ENCODE results near the gene NFIB.

Gene NFIB

DNA sequence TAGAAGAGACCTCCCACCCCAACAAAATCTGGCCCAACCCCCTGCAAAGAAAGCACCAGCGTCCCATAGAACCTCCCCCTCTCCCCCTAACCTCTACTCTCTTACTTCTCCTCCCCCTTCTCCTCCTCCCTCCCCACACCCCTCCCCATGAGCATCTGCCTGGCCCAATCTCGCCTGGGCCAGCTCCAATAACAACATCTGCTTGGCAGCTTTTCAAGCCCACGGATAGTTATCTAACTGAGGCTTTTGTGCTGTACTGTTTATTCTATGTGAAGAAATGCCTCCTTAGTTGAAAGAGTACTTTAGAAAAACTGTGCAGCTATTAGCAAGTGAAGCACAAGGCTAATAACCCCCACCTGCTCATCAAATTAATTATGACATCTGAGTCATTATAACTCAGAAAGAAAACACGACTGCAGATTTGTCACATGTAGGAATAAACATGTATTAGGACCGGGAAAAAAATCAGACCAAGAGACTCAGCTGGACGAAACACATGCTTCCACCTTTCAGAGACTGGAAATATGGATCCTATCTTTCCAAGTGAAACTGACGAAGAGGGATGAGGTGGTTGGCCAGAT lies 42.8 kb downstream of the NFIB start:
- DNase-seq, result no peak

DNA sequence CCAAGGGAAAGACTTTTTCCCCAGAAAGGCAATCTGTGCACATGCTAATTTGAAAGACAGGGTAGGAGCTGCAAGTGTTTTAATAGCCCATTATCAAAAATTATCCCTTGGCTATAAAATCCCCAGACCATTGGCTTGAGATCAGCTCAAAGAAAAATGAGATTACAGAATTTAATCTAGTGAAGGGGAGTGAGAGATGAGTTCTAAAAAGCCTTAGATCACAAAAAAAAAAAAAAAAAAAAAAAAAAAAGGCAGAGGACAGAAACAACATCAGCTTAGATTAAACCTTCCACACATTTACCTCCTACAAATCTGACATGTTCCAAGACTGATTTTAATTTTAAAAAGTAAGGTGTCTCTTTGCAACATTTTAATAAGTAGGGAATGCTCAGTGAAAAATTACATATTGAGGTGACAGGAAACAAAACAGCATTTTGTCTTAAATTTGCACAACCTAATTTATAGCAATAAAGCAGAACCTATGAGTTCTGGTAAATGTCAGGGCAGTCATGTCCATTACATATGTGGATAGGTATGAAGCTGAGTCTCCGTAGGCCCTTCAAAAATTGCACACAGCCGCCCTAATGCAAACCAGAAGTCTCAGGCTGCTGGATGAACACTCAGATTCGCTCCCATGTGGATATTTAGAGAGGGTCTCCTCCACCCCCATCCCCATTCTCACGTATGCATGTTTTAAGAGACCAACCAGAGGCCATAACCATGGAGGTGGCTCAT lies 43.4 kb downstream of the NFIB start:
- no peak for DNase-seq

DNA sequence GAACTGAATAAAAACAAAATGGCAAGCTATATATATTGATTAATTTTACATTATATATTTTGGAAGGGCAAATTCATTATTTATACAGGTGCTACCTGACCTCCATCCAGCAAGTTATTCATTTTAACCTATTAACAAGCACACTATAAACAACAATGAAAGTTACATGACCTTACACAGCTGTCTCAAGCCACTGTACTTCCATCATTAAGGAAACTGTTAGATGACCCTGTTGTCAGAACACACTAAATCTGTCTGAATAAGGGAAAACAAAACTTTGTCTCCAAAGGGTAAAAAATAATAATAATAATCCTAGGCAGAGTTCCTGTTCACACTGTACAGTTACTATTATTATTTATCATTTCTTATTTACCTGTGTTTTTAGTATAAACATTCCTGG lies 44.0 kb downstream of the NFIB start:
- DNase-seq, result no peak

DNA sequence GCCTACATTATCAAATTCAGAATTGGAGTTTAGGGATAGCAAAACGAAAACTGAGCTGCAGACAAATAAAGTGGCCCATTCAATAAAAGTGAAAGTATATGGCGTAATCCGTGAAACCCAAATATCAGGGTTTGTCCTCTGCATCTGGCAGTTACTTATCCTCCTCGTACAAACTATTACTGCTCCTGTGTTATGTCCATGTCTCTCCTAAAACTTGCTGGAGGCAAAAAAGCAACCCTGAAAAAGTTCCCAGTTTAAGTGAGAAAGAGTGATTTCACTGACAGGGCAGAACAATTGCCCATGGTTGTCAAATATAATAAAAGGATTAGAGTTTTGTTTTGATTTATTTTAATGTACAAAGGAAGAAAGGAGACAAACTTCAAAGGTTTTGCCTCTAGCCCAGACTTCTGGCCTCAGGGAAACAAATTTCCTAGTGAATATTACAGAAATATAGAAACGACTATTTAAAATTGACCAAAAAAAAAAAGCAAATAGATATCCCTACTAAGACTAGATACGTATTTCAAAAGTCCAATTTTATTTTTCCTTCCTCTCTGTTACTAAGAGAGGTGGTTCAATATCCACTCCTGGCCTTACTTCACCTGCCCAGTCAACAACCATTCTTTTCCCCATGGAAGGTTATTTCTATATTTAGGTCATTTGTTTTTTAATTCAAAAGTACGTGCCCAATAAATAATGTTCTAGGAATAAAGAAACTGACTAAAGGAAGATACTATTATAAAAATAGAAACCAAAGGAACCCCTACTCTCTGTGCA lies 50.0 kb downstream of the NFIB start:
- no peak for DNase-seq

DNA sequence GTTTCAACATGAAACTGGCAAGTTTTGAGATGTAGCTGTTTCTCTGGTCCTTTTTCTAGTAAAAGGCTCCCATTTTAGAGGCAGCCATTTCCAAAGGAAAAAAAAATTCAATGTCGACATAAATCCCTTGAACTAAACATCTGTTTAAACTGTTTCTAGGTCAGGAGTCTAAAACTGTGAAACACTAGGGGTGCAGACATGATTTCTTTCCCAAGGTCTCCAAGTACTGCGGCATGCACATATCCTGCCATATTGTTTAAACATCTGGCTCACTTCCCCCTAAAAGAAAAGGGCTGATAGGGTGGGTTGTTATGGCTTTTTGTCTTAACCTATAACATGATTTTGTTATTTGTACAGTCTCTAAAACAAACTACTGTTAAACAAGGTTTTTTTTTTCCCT lies 51.1 kb downstream of the NFIB start:
- DNase-seq, result no peak

DNA sequence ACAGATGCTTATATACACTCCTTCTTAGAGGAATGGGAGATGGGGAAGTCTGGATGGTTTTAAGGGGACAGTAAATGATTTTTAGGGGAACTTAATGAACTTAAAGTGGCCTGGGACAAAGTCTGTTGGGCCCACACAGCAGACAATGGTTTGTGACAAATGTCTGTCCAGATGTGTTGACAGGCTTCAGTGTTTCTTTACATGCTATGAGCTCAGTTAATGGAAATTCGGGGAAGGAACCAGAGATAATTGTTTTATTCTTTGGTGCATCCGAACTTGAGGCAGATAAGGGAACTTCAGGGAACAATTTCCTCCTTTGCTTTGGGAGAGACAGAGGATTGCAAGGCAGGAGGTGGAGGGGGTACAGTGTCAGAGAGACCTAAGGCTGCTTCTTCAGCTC lies 52.3 kb downstream of the NFIB start:
- DNase-seq, result no peak

DNA sequence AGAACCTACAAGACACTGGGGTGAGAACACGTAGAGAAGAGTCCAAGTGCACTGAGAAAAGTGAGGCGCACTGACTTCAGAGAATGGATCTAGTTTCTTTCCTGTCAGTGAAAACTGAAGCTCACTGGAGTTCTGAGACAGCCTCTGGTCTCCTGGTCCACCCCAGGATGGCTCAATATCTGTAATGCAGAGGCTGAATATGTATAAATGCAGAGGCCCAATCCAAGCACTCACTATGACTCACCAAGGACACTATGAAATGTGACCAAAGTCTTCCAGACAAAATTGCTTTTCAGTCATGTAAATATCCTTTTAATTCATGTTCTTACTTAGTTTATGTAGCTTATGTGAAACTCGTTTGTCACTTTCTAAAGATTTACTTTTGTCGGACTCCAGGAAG lies 53.8 kb downstream of the NFIB start:
- no peak for DNase-seq

DNA sequence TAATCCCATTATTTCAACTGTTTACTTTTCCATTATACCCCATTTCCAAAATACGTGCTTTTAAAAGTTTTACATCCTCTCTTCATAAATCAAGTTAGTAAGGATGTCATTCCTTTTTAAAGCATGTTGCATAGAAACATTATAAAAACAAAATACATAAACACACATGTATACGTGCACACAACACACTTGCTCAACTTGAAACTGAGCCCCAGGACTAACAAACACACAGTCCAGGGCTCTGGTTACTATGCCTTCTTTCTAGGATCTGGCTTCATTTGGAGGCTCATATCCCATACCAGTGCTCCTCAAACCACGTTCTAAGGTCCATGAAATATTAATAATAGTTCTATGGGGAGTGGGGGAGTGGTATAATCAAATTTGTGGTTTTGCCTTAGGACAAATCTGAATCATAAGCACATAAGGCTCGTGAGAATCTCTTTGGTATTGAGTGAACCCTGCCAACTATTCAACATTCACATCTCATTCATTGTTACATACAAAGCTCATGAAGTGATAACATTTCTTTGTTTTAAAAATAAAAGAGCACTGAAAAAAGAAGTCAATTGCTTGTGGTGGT lies 55.2 kb downstream of the NFIB start:
- DNase-seq, result no peak

DNA sequence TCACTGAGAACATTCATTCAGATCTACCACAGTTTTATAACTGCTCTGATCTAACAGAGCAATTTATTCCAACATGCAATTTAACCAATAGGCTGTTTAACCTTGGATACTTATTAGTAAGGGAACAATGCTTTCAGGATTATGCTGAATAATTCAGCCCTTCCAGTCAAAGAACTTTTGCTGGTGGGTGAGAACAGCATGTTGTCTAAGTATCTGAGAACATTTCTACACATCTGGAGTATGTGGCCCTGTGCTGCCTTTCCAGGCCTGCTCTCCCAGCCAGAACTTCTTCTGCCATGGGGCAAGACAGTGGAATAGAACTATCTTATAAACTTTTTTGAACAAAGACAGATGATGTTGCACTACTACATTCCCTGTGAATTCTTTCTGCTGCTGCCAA lies 55.8 kb downstream of the NFIB start:
- no peak for DNase-seq

DNA sequence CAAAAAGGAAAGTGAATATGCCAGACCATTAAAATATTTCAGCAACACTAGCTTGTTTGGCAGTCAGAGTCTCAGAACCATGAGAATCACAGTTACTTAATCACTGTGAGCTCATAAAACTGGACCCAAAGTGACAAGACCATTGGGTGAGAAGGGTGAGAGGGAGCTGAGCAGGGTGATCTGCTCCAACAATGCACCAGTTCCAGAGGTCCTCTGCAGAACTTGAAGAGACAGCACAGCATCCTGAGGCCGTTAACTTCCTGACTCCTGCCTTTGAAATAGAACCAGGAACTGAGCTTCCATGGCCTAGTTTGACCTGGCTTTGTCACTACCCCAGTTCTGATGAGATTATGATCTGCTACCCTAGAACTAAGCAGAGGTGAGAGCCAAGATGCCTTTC lies 57.4 kb downstream of the NFIB start:
- no peak for DNase-seq

DNA sequence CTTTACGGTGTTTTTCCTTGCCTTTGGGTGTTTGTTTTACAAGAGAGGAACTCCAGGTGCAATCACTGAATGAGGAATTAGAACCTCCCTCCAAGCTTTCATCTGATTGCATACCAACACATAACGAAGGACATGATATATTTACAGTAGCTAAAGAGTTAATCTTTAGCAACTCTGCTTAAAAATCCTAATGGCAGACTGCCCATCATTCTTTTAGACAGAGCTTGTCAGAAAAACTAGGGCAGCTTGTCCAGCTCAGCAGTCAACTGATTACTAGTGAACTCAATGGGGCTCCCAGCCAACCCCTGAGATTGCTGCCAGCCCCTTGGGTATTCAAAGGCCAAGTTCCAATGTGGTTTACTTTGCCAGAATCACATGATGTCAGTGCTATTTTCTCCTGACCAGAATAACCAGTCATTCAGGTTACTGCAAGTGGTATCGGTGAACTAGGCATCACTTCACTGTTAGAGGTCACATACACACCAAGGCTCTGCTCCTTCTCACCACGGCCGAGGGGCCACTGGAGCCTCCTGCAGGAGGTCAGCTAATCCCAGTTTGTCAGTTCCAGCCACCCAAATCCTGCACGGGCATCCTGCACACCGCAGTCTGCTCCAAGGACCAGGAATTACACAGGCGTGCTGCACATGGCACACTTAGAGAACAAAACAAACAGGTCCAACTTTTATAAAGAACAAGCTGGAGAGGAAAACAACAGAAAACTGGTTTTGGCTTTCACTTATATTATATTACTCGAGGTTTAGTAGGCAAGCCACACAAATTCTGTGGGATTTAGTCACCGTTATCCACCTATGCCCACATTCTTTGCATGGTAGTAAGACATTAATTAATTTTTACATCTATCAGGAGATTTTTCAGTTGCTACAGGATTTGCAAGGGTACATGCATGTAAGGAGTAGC lies 62.5 kb downstream of the NFIB start:
- no peak for DNase-seq

DNA sequence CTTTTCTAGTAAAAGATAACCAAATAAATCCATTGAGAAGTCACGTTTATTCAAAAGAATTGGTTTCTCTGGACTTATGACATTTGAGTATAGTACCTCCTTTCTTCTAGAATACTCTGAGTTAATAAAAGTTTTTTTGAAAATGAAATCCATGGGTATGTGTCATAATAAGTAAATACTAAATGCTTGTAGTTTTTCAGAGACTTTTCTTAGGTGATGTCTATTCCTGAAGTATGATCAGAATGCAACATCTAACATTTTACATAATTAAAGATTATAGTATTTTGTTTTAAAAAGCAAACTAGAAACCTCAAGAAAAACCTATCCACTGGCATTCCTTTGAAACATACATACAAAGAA lies 63.2 kb downstream of the NFIB start:
- no peak for DNase-seq

DNA sequence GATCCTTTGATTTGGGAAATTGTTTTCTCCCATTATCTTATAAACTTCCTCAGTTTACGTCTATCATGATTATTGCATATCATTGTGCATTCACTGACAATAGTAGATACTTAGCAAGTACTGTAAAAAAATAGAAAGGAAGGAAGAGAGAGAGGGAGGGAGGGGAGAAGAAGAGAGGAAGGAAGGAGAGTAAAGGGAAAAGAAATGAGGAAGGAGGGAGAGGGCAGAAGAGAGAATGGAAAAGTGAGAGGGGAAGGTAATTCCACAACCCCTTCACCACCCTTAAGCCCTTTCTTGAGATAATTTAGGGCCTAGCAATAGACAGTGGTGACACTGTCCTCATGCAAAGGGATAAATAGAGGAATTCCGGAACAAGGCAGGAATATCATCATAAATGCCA lies 64.4 kb downstream of the NFIB start:
- no peak for DNase-seq

DNA sequence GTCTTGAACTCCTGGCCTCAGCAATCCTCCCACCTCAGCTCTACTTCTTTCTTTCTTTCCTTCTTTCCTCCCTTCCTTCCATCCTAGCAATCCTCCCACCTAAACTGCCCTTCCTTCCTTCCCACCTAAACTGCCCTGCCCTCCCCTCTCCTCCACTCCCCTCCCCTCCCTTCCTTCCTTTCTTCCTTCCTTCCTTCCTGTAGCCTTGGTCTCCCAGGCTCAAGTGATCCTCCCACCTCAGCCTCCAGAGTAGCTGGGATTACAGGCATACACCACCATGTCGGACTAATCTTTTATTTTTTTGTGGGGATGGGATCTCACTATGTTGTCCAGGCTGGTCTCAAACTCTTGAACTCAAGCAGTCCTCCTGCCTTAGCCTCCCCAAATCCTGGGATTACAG lies 65.8 kb downstream of the NFIB start:
- DNase-seq, result no peak

DNA sequence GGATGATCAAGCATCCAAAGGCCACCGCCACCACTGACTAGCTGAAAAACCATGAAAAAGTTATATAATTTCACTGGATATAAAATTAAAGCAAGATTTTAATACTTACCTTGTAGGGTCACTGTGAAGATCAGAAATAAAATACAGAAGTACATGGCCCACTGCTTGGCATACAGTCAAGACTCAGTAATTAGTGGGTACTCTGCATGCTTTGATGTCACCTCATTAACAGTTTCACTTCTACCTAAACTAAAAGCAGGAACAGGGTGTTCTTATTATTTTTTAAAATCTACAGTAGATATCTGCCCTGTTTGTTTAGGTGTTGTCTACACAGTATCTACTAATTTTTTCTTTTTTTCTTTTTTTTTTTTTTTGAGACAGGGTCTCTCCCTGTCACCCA lies 66.4 kb downstream of the NFIB start:
- no peak for DNase-seq

DNA sequence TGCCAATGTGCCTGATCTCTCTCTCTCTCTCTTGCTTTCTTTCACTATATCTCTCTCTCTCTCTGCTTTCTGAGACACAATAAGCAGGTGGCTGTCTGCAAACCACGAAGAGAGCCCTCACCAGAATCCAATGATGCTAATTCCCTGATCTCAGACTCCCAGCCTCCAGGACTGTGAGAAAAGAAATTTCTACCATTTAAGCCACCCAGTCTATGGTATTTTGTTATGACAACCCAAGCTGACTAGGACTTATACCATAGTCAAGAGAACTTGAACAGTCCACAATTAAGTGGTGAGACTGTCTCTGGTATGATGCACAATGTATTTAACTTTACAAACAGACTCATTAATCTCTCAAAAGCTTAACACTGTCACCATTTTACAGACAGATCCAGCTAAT lies 67.0 kb downstream of the NFIB start:
- no peak for DNase-seq

DNA sequence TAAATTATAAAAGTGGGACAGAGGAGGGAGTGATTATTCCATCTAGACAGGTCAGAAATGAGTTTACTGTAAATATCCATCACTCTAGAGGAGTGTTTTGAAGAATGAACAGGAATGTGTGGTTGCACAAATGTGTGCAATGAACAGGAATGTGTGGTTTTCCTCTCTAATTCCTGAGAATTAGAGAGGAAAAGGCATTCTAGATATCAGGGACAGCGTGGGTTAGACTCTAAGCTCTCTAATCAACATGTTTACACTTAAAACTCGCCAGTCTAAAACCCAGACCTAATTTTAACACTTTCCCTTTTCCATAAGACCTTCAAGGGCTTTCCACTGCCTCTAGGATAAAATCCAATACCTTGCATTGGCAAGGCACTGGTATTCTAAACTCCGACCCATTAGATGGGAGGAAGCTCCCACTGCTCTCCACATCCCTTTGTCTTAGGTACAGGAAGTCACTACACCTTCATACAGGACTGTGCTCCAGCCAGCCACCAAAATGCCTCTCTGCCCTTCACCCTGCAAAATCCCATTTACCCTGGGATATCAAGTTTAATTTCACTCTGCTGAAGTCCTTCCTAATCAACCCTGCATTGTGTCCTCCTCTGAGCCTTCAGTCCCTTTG lies 67.9 kb downstream of the NFIB start:
- no peak for DNase-seq

DNA sequence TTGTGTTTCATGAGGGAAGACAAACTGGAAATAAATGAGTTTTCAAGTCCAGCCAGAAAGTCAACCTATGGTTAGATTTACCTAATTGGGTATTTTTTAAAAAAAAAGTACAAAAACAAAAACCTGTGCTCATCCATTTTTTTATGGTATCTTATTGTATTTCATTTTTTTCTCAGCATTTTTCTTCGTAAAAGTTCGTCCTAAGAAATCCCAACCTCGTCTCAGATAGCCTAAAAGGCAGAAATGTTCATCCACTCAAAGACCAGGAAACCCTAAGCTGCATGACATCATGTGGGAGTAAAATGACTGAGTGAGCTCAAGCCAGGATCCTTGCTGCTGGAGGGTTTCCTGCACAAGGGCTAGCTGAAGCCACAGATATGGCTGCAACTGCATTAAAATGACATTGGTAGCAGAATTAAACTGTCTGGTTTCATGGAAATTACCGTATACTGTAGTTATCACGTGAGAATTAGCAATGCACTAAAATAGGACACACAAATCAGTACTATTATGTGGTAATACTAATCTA lies 70.4 kb downstream of the NFIB start:
- no peak for DNase-seq

DNA sequence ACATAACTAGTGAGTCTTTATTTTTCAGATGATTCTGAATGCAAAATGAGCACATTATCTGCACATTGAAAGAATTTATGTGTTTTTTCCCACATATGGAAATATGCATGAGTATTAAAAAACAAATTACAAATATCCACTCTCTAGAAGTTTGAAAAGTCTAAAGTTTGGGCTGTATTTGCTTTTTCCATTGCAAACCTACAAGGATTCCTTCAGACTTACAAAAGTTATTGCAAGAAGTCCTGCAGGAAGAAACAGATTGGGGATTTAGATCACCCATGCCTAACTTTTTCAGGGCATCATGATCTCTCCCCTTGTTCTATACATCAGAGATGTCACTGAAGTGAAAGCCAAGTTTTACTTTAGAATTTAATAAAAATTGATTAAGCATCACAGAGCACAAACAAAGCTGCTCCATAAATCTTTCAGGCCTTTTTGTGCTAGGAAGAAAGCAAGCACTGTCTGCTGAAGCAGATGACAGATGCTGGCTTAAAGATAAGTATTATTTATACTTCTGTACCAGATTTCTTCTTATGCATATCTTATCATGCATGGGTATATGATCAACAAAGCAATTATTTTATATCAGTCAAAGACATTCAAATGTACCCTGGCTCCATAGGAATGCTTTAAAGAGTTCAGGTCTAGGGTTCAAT lies 71.7 kb downstream of the NFIB start:
- no peak for DNase-seq

DNA sequence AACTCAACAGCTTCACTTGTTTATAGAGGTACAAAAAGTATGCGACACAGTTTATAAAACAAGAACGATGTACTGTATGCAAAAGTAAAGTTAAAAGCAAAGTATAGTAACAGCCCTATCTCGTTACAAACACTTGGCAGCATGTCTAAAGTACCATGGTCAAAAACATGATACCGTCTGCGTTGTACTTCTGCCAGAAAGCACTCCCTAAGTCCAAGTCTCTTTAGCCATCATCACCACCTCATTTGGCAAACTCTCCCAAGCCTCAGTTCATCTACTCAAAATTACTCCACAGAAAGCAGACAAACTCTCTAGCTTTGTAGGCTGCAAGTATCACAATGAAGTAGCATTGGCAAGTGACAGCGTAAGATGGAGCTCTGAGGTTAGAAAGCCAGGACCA lies 73.4 kb downstream of the NFIB start:
- no peak for DNase-seq

DNA sequence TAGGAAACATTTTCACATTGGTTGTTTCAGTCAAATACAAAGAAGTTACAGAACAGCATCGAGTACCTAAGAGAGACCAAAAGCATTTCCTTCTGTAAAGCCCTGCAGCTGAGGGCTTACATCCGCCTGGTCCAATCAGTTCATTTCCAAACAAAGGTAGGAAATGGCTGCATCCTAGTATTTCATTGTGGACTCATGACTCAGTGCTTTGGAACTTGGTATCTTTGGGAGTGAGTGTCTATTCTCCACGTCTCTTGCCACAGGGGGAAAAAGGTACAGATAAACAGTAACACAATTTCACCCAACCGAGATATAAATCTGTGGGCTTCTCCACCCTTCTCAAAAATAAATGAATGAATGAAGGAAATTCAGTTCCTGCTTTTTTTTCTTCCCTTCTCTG lies 75.4 kb downstream of the NFIB start:
- no peak for DNase-seq

DNA sequence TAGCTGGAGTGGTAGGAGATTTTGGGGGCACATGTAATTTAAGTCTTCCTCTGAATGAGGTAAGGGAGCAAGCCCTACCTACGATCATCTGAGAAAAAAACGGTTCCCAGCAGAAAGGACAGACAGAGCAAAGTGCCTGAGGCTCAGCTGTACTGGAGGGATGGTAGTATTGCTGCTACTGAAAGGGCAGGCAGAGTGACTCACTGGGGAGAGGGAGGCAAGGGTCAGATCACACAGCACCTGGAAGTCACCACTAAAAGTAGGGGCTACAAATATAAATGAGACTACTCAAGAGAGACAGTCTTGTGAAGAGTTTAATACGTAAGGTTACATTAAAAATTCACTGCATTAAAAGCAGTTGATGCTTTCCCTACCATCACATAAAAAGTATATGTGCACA lies 75.9 kb downstream of the NFIB start:
- DNase-seq, result no peak
